HEK293 (cell line): ENCODE measurements around the gene PADI3.

Source experiments
- BCL6B ChIP-seq: fragments of 450-650 bp; formaldehyde crosslinking; IDR thresholded peaks from 2 replicates; pipeline ENCODE4 v1.5.1; 2017; ENCODE audit warnings: missing biosample characterization, missing genetic modification characterization
- CTCF ChIP-seq: fragments of 450-650 bp; formaldehyde crosslinking; IDR thresholded peaks from 2 replicates; pipeline ENCODE4 v1.5.1; 2016; ENCODE audit warnings: missing biosample characterization, missing genetic modification characterization
- HIC1 ChIP-seq: fragments of 450-650 bp; formaldehyde crosslinking; IDR thresholded peaks from 2 replicates; pipeline ENCODE4 v1.5.1; 2016; ENCODE audit warnings: missing biosample characterization, missing genetic modification characterization
- IKZF3 ChIP-seq: fragments of 450-650 bp; IDR thresholded peaks from 2 replicates; pipeline ENCODE4 v1.5.0; 2018; ENCODE audit warnings: missing biosample characterization, mild to moderate bottlenecking, missing genetic modification characterization, moderate library complexity
- PRDM1 ChIP-seq: fragments of 450-650 bp; formaldehyde crosslinking; IDR thresholded peaks from 2 replicates; pipeline ENCODE4; 2016; ENCODE audit warnings: missing biosample characterization, missing genetic modification characterization
- PRDM10 ChIP-seq: fragments of 450-650 bp; formaldehyde crosslinking; IDR thresholded peaks from 2 replicates; pipeline ENCODE4 v1.5.1; 2016; ENCODE audit warnings: missing biosample characterization, missing genetic modification characterization
- SP7 ChIP-seq: fragments of 450-650 bp; formaldehyde crosslinking; IDR thresholded peaks from 2 replicates; pipeline ENCODE4 v1.5.1; 2016; ENCODE audit warnings: missing biosample characterization, missing genetic modification characterization
- WT1 ChIP-seq: fragments of 450-650 bp; formaldehyde crosslinking; IDR thresholded peaks from 2 replicates; pipeline ENCODE4 v1.5.1; 2016; ENCODE audit warnings: missing biosample characterization, missing genetic modification characterization
- ZBTB1 ChIP-seq: fragments of 450-650 bp; formaldehyde crosslinking; IDR thresholded peaks from 2 replicates; pipeline ENCODE4 v1.5.1; 2016; ENCODE audit warnings: missing biosample characterization, missing genetic modification characterization
- ZBTB17 ChIP-seq: fragments of 450-650 bp; formaldehyde crosslinking; IDR thresholded peaks from 2 replicates; pipeline ENCODE4 v1.5.1; 2016; ENCODE audit warnings: missing biosample characterization, missing genetic modification characterization
- ZBTB44 ChIP-seq: fragments of 450-650 bp; IDR thresholded peaks from 2 replicates; pipeline ENCODE4 v1.5.1; 2018; ENCODE audit warnings: missing biosample characterization, mild to moderate bottlenecking, missing genetic modification characterization
- ZBTB7A ChIP-seq: fragments of 450-650 bp; formaldehyde crosslinking; IDR thresholded peaks from 2 replicates; pipeline ENCODE4 v1.5.1; 2016; ENCODE audit warnings: low read depth, missing biosample characterization, missing genetic modification characterization
- ZFP3 ChIP-seq: fragments of 450-650 bp; formaldehyde crosslinking; IDR thresholded peaks from 2 replicates; pipeline ENCODE4 v1.5.1; 2016; ENCODE audit warnings: low read depth, missing biosample characterization, missing genetic modification characterization
- ZFP37 ChIP-seq: fragments of 450-650 bp; formaldehyde crosslinking; IDR thresholded peaks from 2 replicates; pipeline ENCODE4 v1.5.1; 2016; ENCODE audit warnings: missing biosample characterization, missing genetic modification characterization
- ZNF112 ChIP-seq: fragments of 450-650 bp; formaldehyde crosslinking; IDR thresholded peaks from 2 replicates; pipeline ENCODE4 v1.5.0; 2017; ENCODE audit warnings: missing biosample characterization, missing genetic modification characterization
- ZNF138 ChIP-seq: fragments of 450-650 bp; formaldehyde crosslinking; IDR thresholded peaks from 2 replicates; pipeline ENCODE4 v1.5.1; 2016; ENCODE audit warnings: missing biosample characterization, missing genetic modification characterization, borderline replicate concordance
- ZNF140 ChIP-seq: fragments of 450-650 bp; formaldehyde crosslinking; IDR thresholded peaks from 2 replicates; pipeline ENCODE4 v1.5.1; 2016; ENCODE audit warnings: missing biosample characterization, missing genetic modification characterization
- ZNF157 ChIP-seq: fragments of 450-650 bp; formaldehyde crosslinking; IDR thresholded peaks from 2 replicates; pipeline ENCODE4 v1.5.1; 2016; ENCODE audit warnings: missing biosample characterization, missing genetic modification characterization
- ZNF16 ChIP-seq: fragments of 450-650 bp; formaldehyde crosslinking; IDR thresholded peaks from 2 replicates; pipeline ENCODE4 v1.5.1; 2016; ENCODE audit warnings: low read depth, missing biosample characterization, missing genetic modification characterization
- ZNF239 ChIP-seq: fragments of 450-650 bp; formaldehyde crosslinking; IDR thresholded peaks from 2 replicates; pipeline ENCODE4 v1.5.1; 2016; ENCODE audit warnings: missing biosample characterization, missing genetic modification characterization
- ZNF248 ChIP-seq: fragments of 450-650 bp; formaldehyde crosslinking; IDR thresholded peaks from 2 replicates; pipeline ENCODE4 v1.5.1; 2017; ENCODE audit warnings: missing biosample characterization, missing genetic modification characterization
- ZNF292 ChIP-seq: fragments of 450-650 bp; formaldehyde crosslinking; IDR thresholded peaks from 2 replicates; pipeline ENCODE4 v1.5.1; 2016; ENCODE audit warnings: low read depth, missing biosample characterization, missing genetic modification characterization, borderline replicate concordance
- ZNF362 ChIP-seq: fragments of 450-650 bp; formaldehyde crosslinking; IDR thresholded peaks from 2 replicates; pipeline ENCODE4 v1.5.1; 2016; ENCODE audit warnings: missing biosample characterization, missing genetic modification characterization
- ZNF394 ChIP-seq: fragments of 450-650 bp; formaldehyde crosslinking; IDR thresholded peaks from 2 replicates; pipeline ENCODE4 v1.5.1; 2016; ENCODE audit warnings: missing biosample characterization, missing genetic modification characterization, mild to moderate bottlenecking, moderate library complexity, borderline replicate concordance
- ZNF558 ChIP-seq: fragments of 450-650 bp; formaldehyde crosslinking; IDR thresholded peaks from 2 replicates; pipeline ENCODE4 v1.5.1; 2016; ENCODE audit warnings: missing biosample characterization, missing genetic modification characterization
- ZNF776 ChIP-seq: fragments of 450-650 bp; formaldehyde crosslinking; IDR thresholded peaks from 2 replicates; pipeline ENCODE4 v1.5.0; 2017; ENCODE audit warnings: missing biosample characterization, missing genetic modification characterization, borderline replicate concordance
- ZNF777 ChIP-seq: fragments of 450-650 bp; formaldehyde crosslinking; IDR thresholded peaks from 2 replicates; pipeline ENCODE4 v1.5.1; 2017; ENCODE audit warnings: missing biosample characterization, missing genetic modification characterization, borderline replicate concordance
- ZNF791 ChIP-seq: fragments of 450-650 bp; formaldehyde crosslinking; IDR thresholded peaks from 2 replicates; pipeline ENCODE4 v1.5.1; 2016; ENCODE audit warnings: missing biosample characterization, missing genetic modification characterization
- ZSCAN23 ChIP-seq: fragments of 450-650 bp; formaldehyde crosslinking; IDR thresholded peaks from 2 replicates; pipeline ENCODE4 v1.5.1; 2016; ENCODE audit warnings: missing biosample characterization, missing genetic modification characterization

PADI3 gene

GRCh38 chr1:17212487-17213121 is 36.3 kb upstream of the PADI3 start (continued):
- TF ChIP-seq ZNF140 (no peak), ZNF777 (tag by site-specific recombination) (no peak), ZNF239 (tag by site-specific recombination) (no peak), ZBTB1 (tag by site-specific recombination) (no peak), WT1 (tag by site-specific recombination) (peak; percentile 86), ZNF112 (tag by site-specific recombination) (no peak), ZNF138 (tag by site-specific recombination) (no peak), IKZF3 (peak; percentile 71), ZNF558 (tag by site-specific recombination) (no peak), CTCF (tag by site-specific recombination) (no peak), ZNF776 (no peak), ZBTB17 (tag by site-specific recombination) (peak; percentile 83), HIC1 (tag by site-specific recombination) (0 out of 2 replicates have a peak, but pooled peaks have one; percentile 17), ZNF394 (peak; percentile 59; the same call in 1 of the 2 replicates), SP7 (peak; percentile 90), ZNF791 (tag by site-specific recombination) (no peak), ZBTB7A (tag by site-specific recombination) (no peak), BCL6B (no peak), PRDM1 (peak; percentile 31; the same call in 1 of the 2 replicates), ZNF362 (tag by site-specific recombination) (no peak), ZSCAN23 (tag by site-specific recombination) (no peak), ZNF248 (no peak), ZFP37 (tag by site-specific recombination) (no peak), ZNF16 (tag by site-specific recombination) (no peak), ZFP3 (no peak), PRDM10 (tag by site-specific recombination) (peak; percentile 79), ZBTB44 (tag by site-specific recombination) (peak; percentile 96), ZNF292 (tag by site-specific recombination) (no peak), ZNF157 (no peak)
